MCF 10A (cell line): ENCODE measurements around the gene LRRC3. TPM values are rescaled to one million over a fixed set of nuclear protein-coding genes. Genes with fewer than 3 reads are reported as not detected.

ENCODE experiments used
- Bru-seq: library from RNA; stranded (reverse); fragments of 400-500 nt; gene quantifications from one replicate; lab custom pipeline; 2021; lab: Mats Ljungman, UMichigan
- BruChase-seq, 2 experiments: library from RNA; stranded (reverse); fragments of 400-500 nt; gene quantifications; one replicate each; lab custom pipeline; 2021; lab: Mats Ljungman, UMichigan
- BruUV-seq: library from RNA; stranded (reverse); fragments of 400-500 nt; replicated peaks from 2 replicates; lab custom pipeline; 2021; lab: Mats Ljungman, UMichigan
- CTCF ChIA-PET: fragments of 300-600 bp; sonication (Branson Sonifier 250); formaldehyde crosslinking; extraction: SDS; loops from one replicate; lab custom pipeline; 2021; ENCODE audit warnings: antibody characterized with exemption, inconsistent platforms; lab: Yijun Ruan, JAX
- POLR2A ChIA-PET: fragments of 300-600, 350-650 bp; sonication (Branson Sonifier 250); formaldehyde crosslinking; extraction: SDS; loops from one replicate; lab custom pipeline; 2020; ENCODE audit warnings: antibody characterized with exemption, inconsistent platforms; lab: Yijun Ruan, JAX
- DNase-seq: peaks from one replicate; pipeline ENCODE4 v3.0.0-alpha.2; 2018; ENCODE audit not compliant: unreplicated experiment
- H3K27ac Mint-ChIP-seq: one replicate; pipeline ENCODE4 v1.8.0; 2022; ENCODE audit warnings: mild to moderate bottlenecking, low read depth, mixed read lengths; ENCODE audit not compliant: unreplicated experiment
- H3K27me3 Mint-ChIP-seq: one replicate; pipeline ENCODE4 v1.8.0; 2022; ENCODE audit warnings: mixed read lengths; ENCODE audit not compliant: insufficient read depth, unreplicated experiment
- H3K36me3 Mint-ChIP-seq: one replicate; pipeline ENCODE4 v1.8.0; 2022; ENCODE audit warnings: mild to moderate bottlenecking, moderate library complexity, mixed read lengths; ENCODE audit not compliant: insufficient read depth, unreplicated experiment
- H3K4me1 Mint-ChIP-seq: one replicate; pipeline ENCODE4 v1.8.0; 2022; ENCODE audit warnings: mixed read lengths; ENCODE audit not compliant: insufficient read depth, unreplicated experiment
- H3K4me3 Mint-ChIP-seq: one replicate; pipeline ENCODE4 v1.8.0; 2022; ENCODE audit warnings: mild to moderate bottlenecking, moderate library complexity, mixed read lengths; ENCODE audit not compliant: unreplicated experiment
- H3K9me3 Mint-ChIP-seq: one replicate; pipeline ENCODE4 v1.8.0; 2022; ENCODE audit warnings: mixed read lengths; ENCODE audit not compliant: unreplicated experiment
- CTCF ChIP-seq: fragments of 200-600 bp; IDR thresholded peaks from one replicate; pipeline ENCODE4 v1.8.0; 2022; ENCODE audit warnings: antibody characterized with exemption, mild to moderate bottlenecking; ENCODE audit not compliant: unreplicated experiment
- intact Hi-C: fragments of 100-400 bp; cut with micrococcal nuclease; formaldehyde crosslinking; loops from 2 replicates; pipeline ENCODE4 v1.14.1; 2022
- long read RNA-seq: library from polyadenylated mRNA; stranded (forward); transcript quantifications from one replicate; pipeline ENCODE4 v2.0.0, GENCODE V29; 2022
- total RNA-seq: library from RNA; stranded (reverse); gene quantifications from 2 replicates; pipeline ENCODE4 v1.2.3, GENCODE V29; 2022

The LRRC3 gene
- total RNA-seq (not detected in 2 replicates), Bru-seq, nascent RNA (not detected), BruChase-seq, experiment 1, labeled RNA remaining after a 6-hour chase (percentile 10 among the genes with signal in this experiment), BruChase-seq, experiment 2, labeled RNA remaining after a 2-hour chase (not detected)
- long read RNA-seq, result 0 reads

GRCh38 chr21:44454747-44455523 lies at the start of gene LRRC3:
TSS of gene LRRC3 (plus strand) at chr21:44455510. CDS start at chr21:44456645, 1,135 bp downstream.
- H3K4me1 Mint-ChIP-seq, result no peaks in the 10 kb centered on the region
- H3K27me3 Mint-ChIP-seq, result peaks cover 41% of the 10 kb centered on the region
- no peak for DNase-seq
- H3K4me3 Mint-ChIP-seq, result no peak within 1 kb of the TSS
- peaks cover 20% of the 10 kb centered on the region for H3K9me3 Mint-ChIP-seq
- no peak within 1 kb of the TSS for H3K27ac Mint-ChIP-seq
- H3K36me3 Mint-ChIP-seq, result no peaks in the 10 kb centered on the region
- POLR2A ChIA-PET, result no interaction called here
- CTCF ChIA-PET, result no interaction called here
- no peak for TF ChIP-seq CTCF
- intact Hi-C loops, result no loop called here
- BruUV-seq, result no TSS peak

- no peak overlapping the region for H3K27ac Mint-ChIP-seq
- ChIA-PET CTCF (no interaction called here), POLR2A (no interaction called here)
- intact Hi-C loops, result no loop called here
- DNase-seq, result no peak
- H3K4me3 Mint-ChIP-seq, result no peak overlapping the region
- peaks cover 16% of the 10 kb centered on the region for H3K36me3 Mint-ChIP-seq
- peaks cover 22% of the 10 kb centered on the region for H3K9me3 Mint-ChIP-seq
- TF ChIP-seq CTCF, result no peak
- no TSS peak for BruUV-seq
- H3K4me1 Mint-ChIP-seq, result no peaks in the 10 kb centered on the region
- H3K27me3 Mint-ChIP-seq, result no peaks in the 10 kb centered on the region
Observed at GRCh38 chr21:44405948-44406872, 49.1 kb upstream of the LRRC3 start.

- intact Hi-C loops, result no loop called here
- Mint-ChIP-seq H3K36me3 (peaks cover 16% of the 10 kb centered on the region), H3K27ac (no peak overlapping the region), H3K4me1 (no peaks in the 10 kb centered on the region), H3K9me3 (peaks cover 16% of the 10 kb centered on the region), H3K4me3 (no peak overlapping the region), H3K27me3 (no peaks in the 10 kb centered on the region)
- DNase-seq, result no peak
- ChIA-PET CTCF (no interaction called here), POLR2A (no interaction called here)
- no peak for TF ChIP-seq CTCF
- BruUV-seq, result no TSS peak
Observed at GRCh38 chr21:44406953-44407352, 48.4 kb upstream of the LRRC3 start.

GRCh38 chr21:44407493-44407892 lies 47.8 kb upstream of the LRRC3 start:
- ChIA-PET CTCF (no interaction called here), POLR2A (no interaction called here)
- Mint-ChIP-seq H3K27me3 (no peaks in the 10 kb centered on the region), H3K9me3 (peaks cover 15% of the 10 kb centered on the region), H3K4me3 (no peak overlapping the region), H3K36me3 (peaks cover 16% of the 10 kb centered on the region), H3K4me1 (no peaks in the 10 kb centered on the region), H3K27ac (no peak overlapping the region)
- intact Hi-C loops, result no loop called here
- TF ChIP-seq CTCF, result no peak
- no peak for DNase-seq
- BruUV-seq, result no TSS peak
